Measurements from ENCODE around the gene FAM81B.

FAM81B gene

DNA sequence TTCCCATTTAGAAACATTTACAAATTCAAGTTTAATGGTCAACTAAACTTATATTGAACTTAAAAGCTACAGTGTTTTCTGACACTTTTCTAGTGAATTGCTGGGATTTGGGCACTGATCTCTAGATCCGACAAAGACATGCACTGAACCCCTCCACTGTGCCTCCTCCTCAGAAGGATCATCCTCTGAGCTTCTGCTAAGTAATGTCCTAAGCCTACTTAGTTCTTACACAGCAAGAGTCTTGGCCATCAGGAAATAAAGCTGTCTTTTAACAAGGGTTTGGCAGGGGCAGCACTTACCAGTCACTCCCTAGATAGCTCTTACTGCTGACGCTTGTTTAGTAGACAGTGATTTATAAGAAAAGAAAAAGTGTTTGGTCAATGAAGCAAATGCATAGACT, 50.5 kb downstream of the FAM81B start:
- Histone ChIP-seq H3K4me3 (ENCODE audit: low read depth in 1 of 2, low read length in 2 of 2) (no peak overlapping the region), H3K27ac (ENCODE audit: low read depth, low read length) (no peak overlapping the region), H3K36me3 (ENCODE audit: insufficient read depth, low read length) (no peaks in the 10 kb centered on the region), H3K9me3 (ENCODE audit: low read length) (no peaks in the 10 kb centered on the region), H3K27me3 (ENCODE audit: control insufficient read depth in 1 of 2, insufficient read depth in 2 of 2, low read length in 2 of 2) (no peaks in the 10 kb centered on the region), H3K9ac (ENCODE audit: low read length) (no peak overlapping the region), H3K4me1 (ENCODE audit: insufficient read depth, low read length) (no peaks in the 10 kb centered on the region)

DNA sequence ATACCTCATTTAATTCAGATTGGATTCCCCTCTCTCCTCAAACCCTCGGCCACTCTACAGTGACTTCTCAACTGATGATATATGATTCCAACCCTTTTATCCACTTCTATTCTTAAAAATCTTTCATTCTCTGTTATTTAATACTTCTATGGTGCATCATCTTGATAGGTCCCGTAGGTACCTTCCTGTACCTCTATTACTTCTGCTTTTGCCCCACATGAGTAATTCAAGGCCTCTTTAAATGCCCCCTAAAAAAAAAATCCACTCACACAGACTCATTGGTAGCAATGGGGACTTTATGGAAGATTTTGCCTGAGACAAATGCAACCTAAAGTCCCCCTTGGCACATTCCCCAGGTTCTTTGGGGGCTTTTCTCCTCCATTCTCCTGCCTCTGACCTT, 54.3 kb downstream of the FAM81B start:
- Histone ChIP-seq H3K9me3 (ENCODE audit: low read length) (no peaks in the 10 kb centered on the region), H3K36me3 (ENCODE audit: insufficient read depth, low read length) (no peaks in the 10 kb centered on the region), H3K27me3 (ENCODE audit: control insufficient read depth in 1 of 2, insufficient read depth in 2 of 2, low read length in 2 of 2) (no peaks in the 10 kb centered on the region), H3K9ac (ENCODE audit: low read length) (no peak overlapping the region), H3K27ac (ENCODE audit: low read depth, low read length) (no peak overlapping the region), H3K4me1 (ENCODE audit: insufficient read depth, low read length) (no peaks in the 10 kb centered on the region), H3K4me3 (ENCODE audit: low read depth in 1 of 2, low read length in 2 of 2) (no peak overlapping the region)

DNA sequence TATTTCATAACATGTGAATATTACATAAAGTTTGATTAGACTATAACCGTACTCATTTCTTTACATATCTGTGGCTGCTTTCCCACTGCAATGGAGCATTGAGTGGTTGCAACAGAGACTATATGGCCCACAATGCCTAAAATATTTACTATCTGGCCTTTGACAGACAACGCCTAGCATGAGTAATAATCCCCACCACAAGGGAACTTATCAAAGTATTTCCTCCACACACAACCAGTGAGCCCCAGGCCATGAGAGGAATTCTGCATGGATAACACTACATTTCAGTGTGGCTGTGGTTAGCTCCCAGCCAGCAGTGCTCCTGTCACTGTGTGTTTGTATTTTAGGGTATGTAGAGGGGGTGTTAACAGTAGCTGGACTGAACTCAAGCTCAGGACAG, 54.8 kb downstream of the FAM81B start:
- Histone ChIP-seq H3K4me3 (ENCODE audit: low read depth in 1 of 2, low read length in 2 of 2) (no peak overlapping the region), H3K27me3 (ENCODE audit: control insufficient read depth in 1 of 2, insufficient read depth in 2 of 2, low read length in 2 of 2) (no peaks in the 10 kb centered on the region), H3K27ac (ENCODE audit: low read depth, low read length) (no peak overlapping the region), H3K36me3 (ENCODE audit: insufficient read depth, low read length) (no peaks in the 10 kb centered on the region), H3K4me1 (ENCODE audit: insufficient read depth, low read length) (no peaks in the 10 kb centered on the region), H3K9me3 (ENCODE audit: low read length) (no peaks in the 10 kb centered on the region), H3K9ac (ENCODE audit: low read length) (no peak overlapping the region)

DNA sequence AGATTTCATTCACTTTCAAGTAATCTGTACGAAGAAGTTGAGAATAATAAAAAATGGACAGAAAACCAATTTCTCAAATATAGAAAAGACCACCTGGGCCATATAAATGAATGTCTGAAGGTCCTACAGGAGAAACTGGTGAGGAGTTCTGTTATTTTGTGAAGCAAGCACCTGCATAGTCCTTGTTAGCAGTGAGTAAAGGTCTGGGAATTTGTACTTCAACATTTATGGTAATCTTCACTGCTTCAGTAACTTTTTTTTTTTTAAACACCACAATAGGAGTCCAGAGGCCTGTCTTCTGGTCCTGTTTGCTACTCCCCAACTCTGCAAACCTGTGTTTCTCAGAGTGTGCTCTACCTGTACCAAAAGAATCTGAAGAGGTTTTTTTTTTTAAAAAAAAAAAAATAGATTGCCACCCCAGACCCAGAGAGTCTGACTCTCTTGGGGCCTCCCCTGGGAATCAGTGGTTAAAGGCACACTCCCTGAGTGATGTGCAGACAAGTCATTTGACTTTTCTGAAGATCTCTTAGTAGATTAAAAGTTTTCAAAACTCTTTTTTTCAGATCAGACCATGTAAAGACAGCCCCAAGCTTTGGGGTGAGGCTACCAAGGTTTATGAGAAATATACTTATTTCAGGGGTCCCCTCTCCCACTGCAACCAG, 55.5 kb downstream of the FAM81B start:
- Histone ChIP-seq H3K27ac (ENCODE audit: low read depth, low read length) (no peak overlapping the region), H3K9me3 (ENCODE audit: low read length) (no peaks in the 10 kb centered on the region), H3K4me1 (ENCODE audit: insufficient read depth, low read length) (no peaks in the 10 kb centered on the region), H3K9ac (ENCODE audit: low read length) (no peak overlapping the region), H3K4me3 (ENCODE audit: low read depth in 1 of 2, low read length in 2 of 2) (no peak overlapping the region), H3K36me3 (ENCODE audit: insufficient read depth, low read length) (no peaks in the 10 kb centered on the region), H3K27me3 (ENCODE audit: control insufficient read depth in 1 of 2, insufficient read depth in 2 of 2, low read length in 2 of 2) (no peaks in the 10 kb centered on the region)

DNA sequence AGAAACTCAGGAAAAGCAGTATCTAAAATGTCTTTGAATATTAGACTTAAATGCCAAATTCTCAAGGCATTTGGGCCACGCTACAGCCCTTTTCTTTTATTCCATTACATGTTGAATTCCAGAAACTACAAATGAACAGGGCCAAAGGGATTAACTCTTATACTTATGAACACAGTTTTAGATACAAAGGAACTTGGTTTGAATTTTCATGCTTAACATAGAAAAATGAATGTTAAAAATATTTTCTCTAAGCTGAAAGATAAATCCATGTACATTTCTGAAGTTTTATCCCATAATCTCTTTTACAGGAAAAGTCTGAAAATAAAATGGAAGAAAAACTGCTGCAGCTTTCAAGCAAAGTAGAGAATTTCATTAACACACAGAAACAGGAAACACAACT, 56.8 kb downstream of the FAM81B start:
- H3K4me1 ChIP-seq (ENCODE audit: insufficient read depth, low read length), result no peaks in the 10 kb centered on the region
- no peaks in the 10 kb centered on the region for H3K36me3 ChIP-seq (ENCODE audit: insufficient read depth, low read length)
- no peaks in the 10 kb centered on the region for H3K27me3 ChIP-seq (ENCODE audit: control insufficient read depth in 1 of 2, insufficient read depth in 2 of 2, low read length in 2 of 2)
- no peak overlapping the region for H3K27ac ChIP-seq (ENCODE audit: low read depth, low read length)
- H3K9ac ChIP-seq (ENCODE audit: low read length), result no peak overlapping the region
- no peaks in the 10 kb centered on the region for H3K9me3 ChIP-seq (ENCODE audit: low read length)
- H3K4me3 ChIP-seq (ENCODE audit: low read depth in 1 of 2, low read length in 2 of 2), result no peak overlapping the region

DNA sequence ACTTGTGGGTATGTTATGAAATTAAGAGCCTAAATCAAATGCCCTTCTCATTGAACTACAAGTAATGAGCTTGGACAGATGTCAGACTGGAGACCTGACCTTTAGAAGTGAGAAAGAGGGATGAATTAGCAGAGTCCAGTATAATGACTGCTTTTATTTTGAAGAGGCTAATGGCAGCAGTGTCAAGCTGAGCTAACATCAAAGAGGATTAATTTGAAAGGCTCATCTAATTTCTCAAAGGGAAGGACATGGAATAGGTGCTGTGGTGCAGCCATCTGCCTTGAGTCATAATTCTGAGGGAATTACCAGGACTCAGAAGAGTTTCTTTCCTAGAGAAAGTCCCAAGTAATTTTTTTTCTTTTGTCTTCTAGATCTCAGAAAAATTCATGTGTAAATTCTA, 57.6 kb downstream of the FAM81B start:
- no peak overlapping the region for H3K9ac ChIP-seq (ENCODE audit: low read length)
- H3K27ac ChIP-seq (ENCODE audit: low read depth, low read length), result no peak overlapping the region

DNA sequence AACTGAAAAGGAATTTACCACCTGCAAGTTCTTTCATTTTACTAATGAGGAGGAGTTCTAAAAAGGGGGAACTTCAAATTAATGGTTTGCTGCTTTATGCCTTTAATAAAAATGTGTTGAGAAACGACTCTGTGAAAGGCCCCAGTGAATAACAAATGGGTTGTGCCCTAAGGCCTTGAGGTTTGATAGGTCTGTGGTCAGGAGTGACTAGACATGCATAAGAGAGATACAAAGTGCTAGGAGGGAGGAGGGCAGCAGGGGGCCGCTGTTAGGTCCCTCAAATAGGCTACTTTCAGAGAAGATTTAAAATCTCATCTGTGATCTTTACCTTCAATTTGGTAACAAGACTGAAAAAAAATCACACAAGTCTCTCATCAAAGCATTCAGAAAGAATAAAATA, 58.3 kb downstream of the FAM81B start:
- Histone ChIP-seq H3K9ac (ENCODE audit: low read length) (no peak overlapping the region), H3K4me1 (ENCODE audit: insufficient read depth, low read length) (no peaks in the 10 kb centered on the region), H3K27ac (ENCODE audit: low read depth, low read length) (no peak overlapping the region), H3K36me3 (ENCODE audit: insufficient read depth, low read length) (no peaks in the 10 kb centered on the region), H3K27me3 (ENCODE audit: control insufficient read depth in 1 of 2, insufficient read depth in 2 of 2, low read length in 2 of 2) (no peaks in the 10 kb centered on the region), H3K4me3 (ENCODE audit: low read depth in 1 of 2, low read length in 2 of 2) (no peak overlapping the region), H3K9me3 (ENCODE audit: low read length) (no peaks in the 10 kb centered on the region)

More for the DNA sequence above, 57.6 kb downstream of the FAM81B start:
- Histone ChIP-seq H3K4me1 (ENCODE audit: insufficient read depth, low read length) (no peaks in the 10 kb centered on the region), H3K4me3 (ENCODE audit: low read depth in 1 of 2, low read length in 2 of 2) (no peak overlapping the region), H3K27me3 (ENCODE audit: control insufficient read depth in 1 of 2, insufficient read depth in 2 of 2, low read length in 2 of 2) (no peaks in the 10 kb centered on the region), H3K9me3 (ENCODE audit: low read length) (no peaks in the 10 kb centered on the region), H3K36me3 (ENCODE audit: insufficient read depth, low read length) (no peaks in the 10 kb centered on the region)

DNA sequence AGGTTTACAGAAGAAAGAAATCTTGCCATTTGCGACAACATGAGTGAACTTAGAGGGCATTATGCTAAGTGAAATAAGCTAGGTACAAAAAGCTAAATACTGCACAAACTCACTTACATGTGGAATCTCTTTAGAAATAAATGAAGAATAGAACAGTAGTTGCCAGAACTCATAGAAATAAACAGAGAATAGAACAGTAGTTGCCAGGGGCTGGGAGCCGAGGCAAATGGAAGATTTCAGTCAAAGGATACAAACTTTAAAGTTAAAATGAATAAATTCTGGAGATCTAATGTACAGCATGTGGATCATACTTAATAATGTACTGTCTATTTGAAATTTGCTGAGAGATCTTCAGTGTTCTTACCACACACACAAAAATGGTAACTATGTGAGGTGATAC, 63.4 kb downstream of the FAM81B start:
- no peaks in the 10 kb centered on the region for H3K4me1 ChIP-seq (ENCODE audit: insufficient read depth, low read length)
- no peak overlapping the region for H3K4me3 ChIP-seq (ENCODE audit: low read depth in 1 of 2, low read length in 2 of 2)
- no peaks in the 10 kb centered on the region for H3K27me3 ChIP-seq (ENCODE audit: control insufficient read depth in 1 of 2, insufficient read depth in 2 of 2, low read length in 2 of 2)
- H3K36me3 ChIP-seq (ENCODE audit: insufficient read depth, low read length), result no peaks in the 10 kb centered on the region
- H3K9me3 ChIP-seq (ENCODE audit: low read length), result no peaks in the 10 kb centered on the region
- no peak overlapping the region for H3K9ac ChIP-seq (ENCODE audit: low read length)
- no peak overlapping the region for H3K27ac ChIP-seq (ENCODE audit: low read depth, low read length)

DNA sequence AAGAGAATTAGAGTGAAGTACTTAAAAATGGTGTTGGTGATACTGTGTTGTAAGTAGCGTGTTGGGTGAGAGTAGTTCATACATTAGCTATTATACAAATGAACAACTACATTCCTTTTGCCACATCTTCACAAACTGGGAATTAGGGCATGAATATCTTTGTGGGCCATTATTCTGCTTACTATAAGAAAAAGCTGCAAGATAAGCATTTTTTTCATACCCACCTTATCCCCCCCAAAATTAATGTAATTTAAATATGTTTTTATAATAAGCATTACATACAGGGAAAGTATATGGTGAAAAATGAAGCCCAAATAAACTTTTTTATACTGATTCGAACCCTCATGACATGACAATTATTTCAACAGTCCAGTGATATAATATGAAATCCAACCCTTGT, 69.5 kb downstream of the FAM81B start:
- Histone ChIP-seq H3K36me3 (ENCODE audit: insufficient read depth, low read length) (peaks cover 30% of the 10 kb centered on the region), H3K27ac (ENCODE audit: low read depth, low read length) (no peak overlapping the region), H3K27me3 (ENCODE audit: control insufficient read depth in 1 of 2, insufficient read depth in 2 of 2, low read length in 2 of 2) (no peaks in the 10 kb centered on the region), H3K4me3 (ENCODE audit: low read depth in 1 of 2, low read length in 2 of 2) (no peak overlapping the region), H3K9ac (ENCODE audit: low read length) (no peak overlapping the region), H3K9me3 (ENCODE audit: low read length) (no peaks in the 10 kb centered on the region), H3K4me1 (ENCODE audit: insufficient read depth, low read length) (no peaks in the 10 kb centered on the region)

DNA sequence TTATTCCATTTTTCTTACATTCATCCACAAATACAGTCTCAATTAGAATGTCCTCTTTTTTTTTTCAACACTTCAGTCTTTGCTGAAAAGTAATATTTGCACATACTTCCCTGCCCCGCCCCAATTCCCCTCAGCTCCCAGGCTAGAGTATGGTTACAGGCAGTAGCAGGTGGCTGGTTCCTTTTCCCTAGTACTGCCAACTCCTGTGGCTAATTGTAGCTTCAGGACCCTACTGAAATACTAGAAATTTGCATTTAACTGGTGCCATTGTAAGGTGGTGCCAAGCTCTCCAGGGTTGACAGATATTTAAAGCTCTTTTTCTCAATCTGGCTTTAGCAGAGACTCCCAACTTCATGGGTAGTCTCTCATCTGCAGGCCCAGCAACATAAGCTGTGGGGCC, 80.3 kb downstream of the FAM81B start:
- no peak overlapping the region for H3K27ac ChIP-seq (ENCODE audit: low read depth, low read length)
- no peaks in the 10 kb centered on the region for H3K27me3 ChIP-seq (ENCODE audit: control insufficient read depth in 1 of 2, insufficient read depth in 2 of 2, low read length in 2 of 2)
- H3K4me3 ChIP-seq (ENCODE audit: low read depth in 1 of 2, low read length in 2 of 2), result no peak overlapping the region
- no peaks in the 10 kb centered on the region for H3K9me3 ChIP-seq (ENCODE audit: low read length)
- peaks cover 27% of the 10 kb centered on the region for H3K36me3 ChIP-seq (ENCODE audit: insufficient read depth, low read length)
- no peak overlapping the region for H3K9ac ChIP-seq (ENCODE audit: low read length)
- no peaks in the 10 kb centered on the region for H3K4me1 ChIP-seq (ENCODE audit: insufficient read depth, low read length)

DNA sequence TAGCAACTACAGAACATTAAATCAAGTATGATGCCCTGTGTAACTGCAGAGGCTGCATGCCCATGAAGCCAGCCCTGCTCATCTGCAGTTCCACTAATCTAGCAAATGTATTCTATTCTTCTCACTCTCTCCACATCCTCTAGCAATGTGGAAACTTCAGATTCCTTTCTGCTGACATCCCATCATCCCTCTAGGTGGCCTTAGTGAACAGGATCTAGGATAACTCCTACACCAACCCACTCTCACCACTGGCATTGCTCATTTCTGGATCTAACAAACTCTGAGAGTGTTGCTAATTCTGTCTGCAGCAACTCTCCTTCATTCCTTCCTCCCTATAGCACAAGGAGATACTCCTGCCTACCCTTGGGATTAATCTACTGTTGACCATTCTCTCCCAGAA, 80.8 kb downstream of the FAM81B start:
- peaks cover 30% of the 10 kb centered on the region for H3K36me3 ChIP-seq (ENCODE audit: insufficient read depth, low read length)
- no peak overlapping the region for H3K4me3 ChIP-seq (ENCODE audit: low read depth in 1 of 2, low read length in 2 of 2)
- no peak overlapping the region for H3K27ac ChIP-seq (ENCODE audit: low read depth, low read length)
- no peaks in the 10 kb centered on the region for H3K4me1 ChIP-seq (ENCODE audit: insufficient read depth, low read length)
- H3K9me3 ChIP-seq (ENCODE audit: low read length), result no peaks in the 10 kb centered on the region
- H3K9ac ChIP-seq (ENCODE audit: low read length), result no peak overlapping the region
- no peaks in the 10 kb centered on the region for H3K27me3 ChIP-seq (ENCODE audit: control insufficient read depth in 1 of 2, insufficient read depth in 2 of 2, low read length in 2 of 2)

DNA sequence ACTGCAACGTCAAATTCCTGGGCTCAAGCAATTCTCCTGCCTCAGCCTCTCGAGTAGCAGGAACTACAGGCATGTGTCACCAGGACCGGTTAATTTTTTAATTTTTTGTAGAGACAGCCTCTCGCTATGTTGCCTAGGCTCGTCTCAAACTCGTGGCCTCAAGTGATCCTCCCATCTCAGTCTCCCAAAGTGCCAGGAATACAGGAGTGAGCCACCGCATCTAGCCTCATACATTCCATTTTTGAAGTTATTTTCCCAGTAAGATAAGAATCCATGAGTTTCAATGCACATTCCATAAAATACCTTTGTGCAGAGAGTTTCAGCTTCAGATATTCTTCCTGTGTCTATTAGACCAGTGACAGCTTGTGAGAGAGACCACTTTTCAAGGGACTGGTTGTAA, 93.3 kb downstream of the FAM81B start:
- Histone ChIP-seq H3K4me1 (ENCODE audit: insufficient read depth, low read length) (no peaks in the 10 kb centered on the region), H3K9me3 (ENCODE audit: low read length) (peaks cover 11% of the 10 kb centered on the region), H3K27me3 (ENCODE audit: control insufficient read depth in 1 of 2, insufficient read depth in 2 of 2, low read length in 2 of 2) (no peaks in the 10 kb centered on the region), H3K36me3 (ENCODE audit: insufficient read depth, low read length) (peaks cover 50% of the 10 kb centered on the region), H3K9ac (ENCODE audit: low read length) (no peak overlapping the region), H3K27ac (ENCODE audit: low read depth, low read length) (no peak overlapping the region), H3K4me3 (ENCODE audit: low read depth in 1 of 2, low read length in 2 of 2) (no peak overlapping the region)
